Cerebellar nuclear complex (tissue), 1 donor: Measurements from ENCODE around the gene CKAP4.

Source experiments
- DNase-seq, 2 experiments: peaks; one replicate each; lab custom pipeline; 2025; lab: John Stamatoyannopoulos, UW

CKAP4 gene

GRCh38 chr12:106274575-106275121 lies 26.8 kb upstream of the CKAP4 start:
- no peak for DNase-seq

GRCh38 chr12:106274012-106274411 lies 26.2 kb upstream of the CKAP4 start:
- no peak for DNase-seq

GRCh38 chr12:106273491-106273890 lies 25.7 kb upstream of the CKAP4 start:
- no peak for DNase-seq

- no peak for DNase-seq
Observed at GRCh38 chr12:106271575-106272505, 24.0 kb upstream of the CKAP4 start.

- no peak for DNase-seq
Observed at GRCh38 chr12:106269150-106269771, 21.4 kb upstream of the CKAP4 start.

- DNase-seq, result no peak
Observed at GRCh38 chr12:106267535-106267934, 19.7 kb upstream of the CKAP4 start.

- no peak for DNase-seq
Observed at GRCh38 chr12:106265116-106265515, 17.3 kb upstream of the CKAP4 start.

- DNase-seq, result no peak
Observed at GRCh38 chr12:106258935-106259334, 11.1 kb upstream of the CKAP4 start.

- DNase-seq, result no peak
Observed at GRCh38 chr12:106258226-106258625, 10.4 kb upstream of the CKAP4 start.

- DNase-seq, result no peak
Observed at GRCh38 chr12:106256524-106256923, 8.7 kb upstream of the CKAP4 start.

- DNase-seq, result no peak
Observed at GRCh38 chr12:106255952-106256351, 8.1 kb upstream of the CKAP4 start.

- no peak for DNase-seq
Observed at GRCh38 chr12:106255493-106255892, 7.7 kb upstream of the CKAP4 start.

- no peak for DNase-seq
Observed at GRCh38 chr12:106254724-106255123, 6.9 kb upstream of the CKAP4 start.

- no peak for DNase-seq
Observed at GRCh38 chr12:106251631-106252455, 4.0 kb upstream of the CKAP4 start.

- DNase-seq, result no peak
Observed at GRCh38 chr12:106249411-106250135, 1.8 kb upstream of the CKAP4 start.

- no peak for DNase-seq
Observed at GRCh38 chr12:106248846-106249371, 1.1 kb upstream of the CKAP4 start.

- no peak for DNase-seq
Observed at GRCh38 chr12:106248312-106248845, 559 bp upstream of the CKAP4 start.

- no peak for DNase-seq
Observed at GRCh38 chr12:106246891-106247673, 738 bp downstream of the CKAP4 start.

- no peak for DNase-seq
Observed at GRCh38 chr12:106245767-106246166, 2.1 kb downstream of the CKAP4 start.

- DNase-seq, result no peak
Observed at GRCh38 chr12:106243620-106244019, 4.2 kb downstream of the CKAP4 start.
